HFFc6 (cell line): ENCODE measurements around the gene BDNF. TPM values are rescaled to one million over a fixed set of nuclear protein-coding genes. Genes with fewer than 3 reads are reported as not detected.

ENCODE experiments used
- DNase-seq: peaks from one replicate; pipeline ENCODE4 v3.0.0-alpha.2; 2018
- H3K27ac Mint-ChIP-seq: 2 replicates; pipeline ENCODE4 v1.8.0; 2020; ENCODE audit warnings: mild to moderate bottlenecking, mixed read lengths
- H3K27me3 Mint-ChIP-seq: 2 replicates; pipeline ENCODE4 v1.8.0; 2021; ENCODE audit warnings: mild to moderate bottlenecking, moderate library complexity, mixed read lengths; ENCODE audit not compliant: insufficient read depth
- H3K36me3 Mint-ChIP-seq: 2 replicates; pipeline ENCODE4 v1.8.0; 2021; ENCODE audit warnings: low read depth, mixed read lengths
- H3K4me1 Mint-ChIP-seq: 2 replicates; pipeline ENCODE4 v1.8.0; 2020; ENCODE audit warnings: low read depth, mixed read lengths
- H3K4me3 Mint-ChIP-seq: 2 replicates; pipeline ENCODE4 v1.8.0; 2020; ENCODE audit warnings: mild to moderate bottlenecking, moderate library complexity, mixed read lengths
- H3K9me3 Mint-ChIP-seq: 2 replicates; pipeline ENCODE4 v1.8.0; 2020; ENCODE audit warnings: mild to moderate bottlenecking, mixed read lengths
- total RNA-seq, 6 experiments: library from RNA; stranded (reverse); fragmentation: NEBNext Ultra II Directional; extraction: Animal tissue kit (Norgen Biotek cat#: 25700); gene quantifications; 2 replicates in 1 of 6; 3 replicates in 5 of 6; pipeline ENCODE4 v1.2.3, GENCODE V29; 2021
- TF ChIP-seq, protein P1 (sequence below): fragments of 200-600 bp; sonication (generic); IDR thresholded peaks from 2 replicates; pipeline ENCODE4 v1.5.0; 2021; ENCODE audit warnings: antibody characterized with exemption, mild to moderate bottlenecking

BDNF gene
- total RNA-seq, 6 experiments from 2014 or later: 62.1 to 92.2 (median 90.0) TPM

DNA sequence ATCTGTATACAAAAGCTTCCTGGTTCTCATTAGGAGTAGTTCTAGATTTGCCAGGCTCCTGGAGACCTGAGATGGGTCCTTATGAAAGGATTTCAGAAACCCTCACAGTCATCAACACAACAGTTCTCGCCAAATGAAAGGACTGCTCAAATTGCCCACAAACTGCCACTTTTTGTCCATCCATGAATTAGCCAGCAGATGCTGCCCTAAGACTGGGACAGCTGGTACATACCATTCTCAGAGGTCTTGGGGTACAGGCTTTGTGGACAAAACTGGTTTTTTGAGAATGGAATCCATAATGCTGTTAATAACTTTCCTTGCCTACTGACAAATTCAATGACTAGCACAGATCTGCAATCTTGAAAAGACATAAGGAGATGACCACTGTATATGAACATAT is 23.4 kb upstream of the BDNF start:
- DNase-seq: peak; percentile 32
- H3K4me1 Mint-ChIP-seq: peaks cover 48% of the 10 kb centered on the region
- H3K36me3 Mint-ChIP-seq: no peaks in the 10 kb centered on the region
- TF ChIP-seq, protein P1, sequence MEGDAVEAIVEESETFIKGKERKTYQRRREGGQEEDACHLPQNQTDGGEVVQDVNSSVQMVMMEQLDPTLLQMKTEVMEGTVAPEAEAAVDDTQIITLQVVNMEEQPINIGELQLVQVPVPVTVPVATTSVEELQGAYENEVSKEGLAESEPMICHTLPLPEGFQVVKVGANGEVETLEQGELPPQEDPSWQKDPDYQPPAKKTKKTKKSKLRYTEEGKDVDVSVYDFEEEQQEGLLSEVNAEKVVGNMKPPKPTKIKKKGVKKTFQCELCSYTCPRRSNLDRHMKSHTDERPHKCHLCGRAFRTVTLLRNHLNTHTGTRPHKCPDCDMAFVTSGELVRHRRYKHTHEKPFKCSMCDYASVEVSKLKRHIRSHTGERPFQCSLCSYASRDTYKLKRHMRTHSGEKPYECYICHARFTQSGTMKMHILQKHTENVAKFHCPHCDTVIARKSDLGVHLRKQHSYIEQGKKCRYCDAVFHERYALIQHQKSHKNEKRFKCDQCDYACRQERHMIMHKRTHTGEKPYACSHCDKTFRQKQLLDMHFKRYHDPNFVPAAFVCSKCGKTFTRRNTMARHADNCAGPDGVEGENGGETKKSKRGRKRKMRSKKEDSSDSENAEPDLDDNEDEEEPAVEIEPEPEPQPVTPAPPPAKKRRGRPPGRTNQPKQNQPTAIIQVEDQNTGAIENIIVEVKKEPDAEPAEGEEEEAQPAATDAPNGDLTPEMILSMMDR: peak; percentile 62
- 0 out of 2 replicates have a peak, but pooled peaks cover 1% of the 10 kb centered on the region for H3K27me3 Mint-ChIP-seq
- H3K27ac Mint-ChIP-seq: peak overlapping the region; percentile 24; the same call in 1 of the 2 replicates
- H3K9me3 Mint-ChIP-seq: no peaks in the 10 kb centered on the region
- H3K4me3 Mint-ChIP-seq: no peak overlapping the region

DNA sequence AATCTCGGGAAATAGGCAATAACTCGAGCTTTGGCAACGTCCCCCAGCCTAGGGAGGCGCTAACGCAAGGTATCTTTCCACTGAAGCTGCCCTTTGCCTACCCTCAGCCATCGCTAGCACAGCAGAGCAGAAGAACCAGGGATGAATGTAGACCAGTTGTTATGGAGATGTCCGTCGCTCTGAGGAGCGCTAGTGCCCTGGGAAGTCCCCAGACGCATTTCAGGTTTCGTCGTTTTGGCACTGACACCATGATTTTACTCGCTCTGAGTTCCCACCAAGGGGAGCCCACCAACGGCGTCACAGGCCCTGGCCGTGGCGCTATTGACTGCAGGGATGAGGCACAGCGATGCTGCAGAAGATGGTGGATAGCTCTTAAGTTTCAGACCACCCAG is 22.7 kb upstream of the BDNF start:
- Mint-ChIP-seq H3K4me1 (peaks cover 51% of the 10 kb centered on the region), H3K9me3 (no peaks in the 10 kb centered on the region), H3K4me3 (peak overlapping the region; percentile 89; the same call in 1 of the 2 replicates), H3K36me3 (no peaks in the 10 kb centered on the region), H3K27ac (peak overlapping the region; percentile 24; the same call in 1 of the 2 replicates), H3K27me3 (0 out of 2 replicates have a peak, but pooled peaks cover 1% of the 10 kb centered on the region)
- TF ChIP-seq, protein P1: no peak
- no peak for DNase-seq

DNA sequence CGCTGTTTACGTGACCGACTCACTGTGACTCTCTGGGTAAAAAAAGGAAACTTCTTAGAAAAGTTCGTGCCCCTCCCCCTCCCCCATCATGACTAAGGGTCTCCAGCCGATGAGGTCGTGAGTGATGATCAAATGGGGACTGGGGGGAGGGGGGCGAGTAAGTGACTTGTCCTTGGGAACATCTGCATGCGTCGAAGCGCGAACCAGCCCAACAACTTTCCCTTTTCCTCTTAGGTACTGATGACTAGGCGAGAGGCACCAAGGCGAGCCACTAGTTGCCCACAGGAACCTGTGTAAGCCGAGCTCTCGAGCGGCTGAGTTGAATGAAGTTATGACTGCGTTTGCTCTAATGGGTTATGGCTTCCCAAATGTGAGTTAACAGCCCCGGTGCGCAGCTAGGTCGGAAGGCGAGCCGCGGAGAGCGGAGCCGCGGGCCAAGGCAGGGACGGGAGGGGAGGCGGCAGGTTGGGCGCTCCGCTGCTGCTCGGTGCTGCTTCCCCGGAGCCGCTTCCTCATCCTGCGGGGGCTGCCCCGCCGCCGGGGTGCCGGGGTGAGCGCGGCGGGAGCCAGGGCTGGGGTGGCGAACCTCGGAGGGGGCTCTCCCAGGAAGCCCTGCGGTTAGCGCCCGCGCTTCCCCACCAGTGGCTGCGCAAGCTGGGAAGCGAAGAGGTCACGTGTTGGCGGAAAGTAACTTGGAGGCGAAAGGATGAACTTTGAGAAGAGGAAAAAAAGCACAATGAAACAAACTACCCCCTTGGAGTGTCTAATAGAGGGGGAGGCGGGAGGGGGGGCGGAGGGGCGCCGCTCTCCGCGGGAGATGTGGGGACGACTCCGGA is 22.1 kb upstream of the BDNF start:
- Mint-ChIP-seq H3K27me3 (0 out of 2 replicates have a peak, but pooled peaks cover 1% of the 10 kb centered on the region), H3K27ac (peak overlapping the region; percentile 65; the same call in 1 of the 2 replicates), H3K4me1 (peaks cover 57% of the 10 kb centered on the region), H3K36me3 (no peaks in the 10 kb centered on the region), H3K9me3 (no peaks in the 10 kb centered on the region), H3K4me3 (peak overlapping the region; percentile 89)
- TF ChIP-seq, protein P1: no peak
- DNase-seq: peak; percentile 50

DNA sequence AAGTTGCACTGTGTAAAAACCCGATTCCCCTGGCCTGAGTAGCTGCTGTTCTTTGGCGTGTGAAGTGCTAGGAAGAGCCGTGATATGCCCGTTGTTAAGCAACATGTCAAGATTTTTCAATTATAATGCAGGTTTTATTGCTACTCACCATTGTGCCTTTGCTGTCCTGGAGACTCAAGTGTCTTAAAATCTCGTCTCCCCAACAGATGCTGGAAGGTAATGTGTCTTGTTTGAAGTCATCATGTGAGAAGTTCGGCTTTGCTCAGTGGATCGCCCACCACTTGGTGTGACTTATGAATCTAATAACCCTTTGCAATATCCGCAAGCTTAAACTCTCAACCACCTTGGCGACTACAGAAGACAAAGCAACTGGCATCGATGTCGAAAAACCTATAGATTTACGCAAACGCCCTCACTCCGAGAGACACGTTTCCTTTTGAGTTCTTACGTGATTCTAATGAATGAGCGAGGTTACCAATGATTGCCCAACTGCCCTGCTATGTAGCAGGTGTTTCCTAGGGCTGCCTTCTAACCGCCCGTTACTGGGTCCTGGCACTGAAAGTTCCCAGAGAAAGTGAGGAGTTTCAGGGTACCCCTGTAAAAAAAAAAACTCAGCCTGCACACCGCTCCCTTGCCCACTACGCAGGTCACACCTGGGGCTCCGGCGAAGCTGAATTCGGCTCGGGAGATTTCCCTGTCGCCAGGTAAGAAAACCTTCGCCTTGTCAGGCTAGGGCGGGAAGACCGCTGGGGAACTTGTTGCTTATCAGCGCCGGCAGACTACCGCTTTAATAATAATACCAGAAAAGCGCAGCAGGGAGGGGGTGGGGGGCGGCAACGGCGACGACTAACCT is 21.2 kb upstream of the BDNF start:
- no peak overlapping the region for H3K27ac Mint-ChIP-seq
- H3K27me3 Mint-ChIP-seq: no peaks in the 10 kb centered on the region
- H3K4me1 Mint-ChIP-seq: peaks cover 58% of the 10 kb centered on the region

DNA sequence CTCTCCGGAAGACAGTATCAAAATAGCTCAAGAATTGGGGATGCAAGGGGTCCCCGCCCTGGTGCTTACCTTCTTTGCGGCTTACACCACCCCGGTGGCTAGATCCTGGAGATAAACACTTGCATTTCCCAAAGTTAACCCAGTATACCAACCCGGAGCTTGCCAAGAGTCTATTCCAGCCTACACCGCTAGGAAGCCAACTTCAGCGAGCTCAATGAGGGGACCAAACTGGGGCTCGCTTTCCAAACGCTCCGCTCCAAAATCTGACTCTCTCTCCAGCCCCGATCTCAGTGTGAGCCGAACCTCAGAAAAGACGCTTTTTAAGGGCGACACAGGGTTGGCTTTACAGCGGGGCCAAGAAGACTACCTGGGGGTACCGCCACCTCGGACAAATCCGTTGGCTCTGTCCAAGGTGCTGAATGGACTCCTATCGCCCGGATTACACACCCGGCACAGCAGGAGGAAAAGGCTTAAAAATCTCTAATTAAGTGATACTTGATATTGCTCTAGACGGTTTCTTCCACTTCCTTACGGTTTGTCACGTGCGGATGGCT is 20.1 kb upstream of the BDNF start:
- peak; percentile 39 for DNase-seq
- no peaks in the 10 kb centered on the region for H3K36me3 Mint-ChIP-seq
- peaks cover 70% of the 10 kb centered on the region for H3K4me1 Mint-ChIP-seq
- H3K27me3 Mint-ChIP-seq: no peaks in the 10 kb centered on the region
- H3K4me3 Mint-ChIP-seq: peak overlapping the region; percentile 96
- H3K27ac Mint-ChIP-seq: no peak overlapping the region
- H3K9me3 Mint-ChIP-seq: no peaks in the 10 kb centered on the region
- TF ChIP-seq, protein P1: peak; percentile 33

More for the DNA sequence above, 21.2 kb upstream of the BDNF start:
- Mint-ChIP-seq H3K9me3 (no peaks in the 10 kb centered on the region), H3K4me3 (peak overlapping the region; percentile 89), H3K36me3 (no peaks in the 10 kb centered on the region)
- TF ChIP-seq, protein P1: no peak
- DNase-seq: no peak
